ENCODE data around the gene DNAL4.

GRCh38 chr22:38756711-38757463, 37.1 kb downstream of the DNAL4 start:
- TF ChIP-seq POLR2A (IDR thresholded peaks at IDR 0.05) (no peak), EP300 (IDR thresholded peaks at IDR 0.05) (no peak)
- TF ChIP-seq, protein P1, sequence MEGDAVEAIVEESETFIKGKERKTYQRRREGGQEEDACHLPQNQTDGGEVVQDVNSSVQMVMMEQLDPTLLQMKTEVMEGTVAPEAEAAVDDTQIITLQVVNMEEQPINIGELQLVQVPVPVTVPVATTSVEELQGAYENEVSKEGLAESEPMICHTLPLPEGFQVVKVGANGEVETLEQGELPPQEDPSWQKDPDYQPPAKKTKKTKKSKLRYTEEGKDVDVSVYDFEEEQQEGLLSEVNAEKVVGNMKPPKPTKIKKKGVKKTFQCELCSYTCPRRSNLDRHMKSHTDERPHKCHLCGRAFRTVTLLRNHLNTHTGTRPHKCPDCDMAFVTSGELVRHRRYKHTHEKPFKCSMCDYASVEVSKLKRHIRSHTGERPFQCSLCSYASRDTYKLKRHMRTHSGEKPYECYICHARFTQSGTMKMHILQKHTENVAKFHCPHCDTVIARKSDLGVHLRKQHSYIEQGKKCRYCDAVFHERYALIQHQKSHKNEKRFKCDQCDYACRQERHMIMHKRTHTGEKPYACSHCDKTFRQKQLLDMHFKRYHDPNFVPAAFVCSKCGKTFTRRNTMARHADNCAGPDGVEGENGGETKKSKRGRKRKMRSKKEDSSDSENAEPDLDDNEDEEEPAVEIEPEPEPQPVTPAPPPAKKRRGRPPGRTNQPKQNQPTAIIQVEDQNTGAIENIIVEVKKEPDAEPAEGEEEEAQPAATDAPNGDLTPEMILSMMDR (IDR thresholded peaks at IDR 0.05) = no peak
